ENCODE data around the gene PFN3.
A peak's percentile ranks its signal among the peaks of the same experiment; 100 is the strongest.

PFN3 gene, protein sequence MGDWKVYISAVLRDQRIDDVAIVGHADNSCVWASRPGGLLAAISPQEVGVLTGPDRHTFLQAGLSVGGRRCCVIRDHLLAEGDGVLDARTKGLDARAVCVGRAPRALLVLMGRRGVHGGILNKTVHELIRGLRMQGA

DNA sequence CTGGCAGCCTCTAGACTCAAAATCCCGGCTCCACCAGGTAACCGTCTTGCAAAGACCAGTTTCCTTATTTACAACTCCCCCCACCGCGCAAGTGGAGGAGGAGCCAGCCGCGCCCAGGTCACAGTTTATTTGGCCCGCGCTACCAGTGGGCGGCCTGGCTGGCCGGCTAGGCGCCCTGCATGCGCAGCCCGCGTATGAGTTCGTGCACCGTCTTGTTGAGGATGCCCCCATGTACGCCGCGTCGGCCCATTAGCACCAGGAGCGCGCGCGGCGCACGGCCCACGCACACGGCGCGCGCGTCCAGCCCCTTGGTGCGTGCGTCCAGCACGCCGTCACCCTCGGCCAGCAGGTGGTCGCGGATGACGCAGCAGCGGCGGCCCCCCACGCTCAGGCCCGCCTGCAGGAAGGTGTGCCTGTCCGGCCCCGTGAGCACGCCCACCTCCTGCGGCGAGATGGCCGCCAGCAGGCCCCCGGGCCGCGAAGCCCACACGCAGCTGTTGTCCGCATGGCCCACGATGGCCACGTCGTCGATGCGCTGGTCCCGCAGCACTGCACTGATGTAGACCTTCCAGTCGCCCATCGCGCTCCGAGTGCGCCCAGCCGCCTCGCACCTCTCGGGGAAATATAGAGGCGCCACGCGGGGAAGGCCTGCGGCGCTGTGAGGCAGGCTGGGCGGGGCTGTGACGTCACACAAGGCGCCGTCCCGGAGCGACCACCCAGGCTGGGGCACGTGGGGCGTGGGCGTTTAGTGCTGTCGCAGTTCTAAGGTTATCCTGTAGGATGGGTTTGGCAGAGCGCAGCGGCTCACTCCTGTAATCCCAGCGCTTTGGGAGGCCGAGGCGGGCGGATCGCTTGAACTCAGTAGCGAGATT lies at the start of gene PFN3:
Gene PFN3, minus strand, starts transcription at position 665 of the 872 bp plus-strand sequence. Its CDS starts 85 bp downstream, at position 580.
- DNase-seq = no peak

DNA sequence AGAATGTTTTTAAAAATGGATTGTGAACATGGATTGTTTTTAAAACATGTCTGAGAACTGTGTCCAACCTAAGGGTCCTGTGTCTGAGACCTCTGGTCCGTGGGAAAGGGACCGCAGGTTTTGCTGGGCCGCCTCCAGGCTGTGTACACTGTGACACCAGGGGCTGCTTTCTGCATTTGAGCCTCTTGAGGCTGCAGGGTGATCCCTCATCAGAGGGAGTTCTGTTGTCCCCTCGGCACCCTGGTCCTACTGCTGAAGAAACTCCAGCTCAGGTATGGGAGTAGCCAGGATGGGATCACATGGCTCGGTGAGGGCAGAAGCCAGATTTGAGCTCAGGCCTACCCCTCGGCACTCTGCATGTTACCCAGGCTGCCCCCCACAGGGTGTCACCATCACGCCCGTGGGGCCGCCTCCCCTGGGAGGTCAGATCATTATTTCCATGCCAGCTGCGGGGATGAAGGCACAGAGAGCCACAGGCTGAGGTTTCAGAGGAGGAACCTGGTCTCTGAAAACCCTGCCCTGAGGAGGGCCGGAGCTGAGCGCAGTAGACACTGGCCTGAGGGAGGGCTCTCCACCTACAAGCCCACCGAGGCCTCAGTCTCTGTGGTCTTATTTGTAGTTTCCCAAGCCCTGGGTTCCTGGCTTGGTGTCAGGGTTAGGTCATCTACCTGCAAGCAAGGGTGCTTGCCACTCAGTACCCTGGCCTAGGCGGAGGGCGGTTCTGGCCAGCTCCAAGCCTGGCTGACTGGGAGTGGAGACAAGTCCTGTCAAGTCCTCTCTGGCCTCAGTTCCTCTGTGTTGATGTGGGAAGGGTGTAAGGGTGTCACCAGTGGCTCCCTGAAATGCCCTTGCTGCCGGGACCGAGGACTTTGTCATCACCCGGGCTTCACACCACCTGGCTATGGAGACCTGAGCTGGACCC lies 48.9 kb upstream of the PFN3 start:
- no peak for DNase-seq

DNA sequence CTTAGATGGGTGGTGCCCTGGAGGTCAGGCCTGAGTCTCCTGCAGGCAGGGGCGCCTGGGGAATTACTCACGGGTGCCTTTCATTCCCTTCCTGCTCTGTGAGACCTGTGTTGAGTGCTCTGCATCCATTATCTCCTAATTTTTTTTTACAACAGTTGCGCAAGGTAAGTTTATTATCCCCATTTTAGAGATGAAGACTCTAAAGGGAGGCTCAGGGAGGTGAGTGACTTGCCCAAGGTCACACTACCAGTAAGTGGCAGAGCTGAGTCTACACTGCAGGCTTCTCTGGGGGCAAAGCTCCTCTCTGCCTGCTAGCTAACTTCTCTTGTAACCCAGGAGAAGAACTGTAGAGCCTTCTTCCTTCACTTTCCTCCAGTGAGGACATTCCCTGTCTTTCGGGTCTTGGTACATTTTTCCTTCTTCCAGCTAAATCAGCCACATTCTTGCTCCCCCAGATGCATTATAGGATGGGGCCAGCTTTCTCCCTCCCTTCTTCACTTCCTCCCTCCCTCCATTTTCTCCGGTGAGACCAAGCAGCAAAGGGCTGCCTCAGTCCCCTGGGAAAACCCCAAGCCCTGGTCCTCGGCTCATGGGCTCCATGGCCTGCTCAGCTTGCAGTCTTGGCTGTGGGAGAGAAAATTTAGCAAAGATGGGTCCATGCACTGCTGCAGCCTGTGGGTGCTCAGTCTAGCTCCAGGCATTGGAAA lies 47.9 kb upstream of the PFN3 start:
- no peak for DNase-seq

DNA sequence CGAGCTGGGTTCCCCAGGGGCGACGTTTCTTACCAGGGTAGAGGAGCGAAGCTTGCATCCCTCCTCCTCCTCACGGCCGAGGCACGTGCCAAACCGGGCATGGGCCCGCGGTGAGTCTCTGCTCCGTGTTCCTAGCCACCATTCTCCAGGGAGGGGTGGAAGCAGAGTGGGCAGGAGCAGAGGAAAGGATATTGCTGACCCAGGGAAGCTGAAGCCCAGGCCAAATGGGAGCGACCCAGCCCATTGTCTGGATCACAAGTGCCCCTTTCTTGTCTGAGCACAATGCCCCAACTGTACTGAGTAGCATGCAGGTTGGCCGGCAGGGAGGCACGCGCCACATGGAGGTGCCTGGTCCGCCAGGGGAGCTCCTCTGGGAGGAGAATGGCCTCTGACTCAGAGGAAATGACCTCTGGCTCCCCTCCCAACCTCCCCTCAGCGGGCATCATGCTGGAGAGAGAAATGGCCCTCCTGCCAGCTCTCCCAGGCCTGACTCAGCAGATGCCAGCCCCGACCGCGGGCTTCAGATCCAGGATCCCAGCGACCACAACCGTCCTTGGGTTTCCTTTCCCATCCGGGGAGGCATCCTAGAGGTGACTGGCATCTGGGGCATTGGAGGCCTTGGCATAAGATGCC lies 47.3 kb upstream of the PFN3 start:
- peak; percentile 41 to 60 (median 55) for DNase-seq

DNA sequence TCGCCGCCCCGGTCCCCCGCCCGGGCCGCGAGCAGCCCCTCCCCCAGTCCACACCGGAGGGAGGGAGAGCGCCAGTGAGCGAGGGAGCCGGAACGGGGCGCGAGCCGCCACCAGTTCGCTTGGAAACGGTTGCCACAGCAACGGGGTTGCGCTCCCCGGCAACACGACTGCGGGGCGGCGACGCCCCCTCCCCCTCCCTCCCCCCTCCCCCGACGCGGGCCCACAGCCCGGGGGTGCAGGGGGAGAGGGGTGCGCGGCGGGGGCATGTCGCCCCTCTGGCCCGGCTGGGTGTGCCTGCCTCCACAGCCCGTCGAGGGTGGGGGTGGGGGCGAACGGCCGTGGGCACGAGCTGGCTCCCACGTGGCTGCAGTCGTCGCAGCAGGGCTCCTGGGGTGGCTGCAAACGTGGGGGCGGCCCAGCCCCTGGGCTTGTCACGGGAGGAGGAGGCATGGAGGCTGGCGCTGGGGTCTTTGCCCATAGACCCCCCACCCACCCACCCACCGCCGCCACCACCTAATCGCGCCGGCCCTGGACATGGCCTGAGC lies 46.7 kb upstream of the PFN3 start:
- no peak for DNase-seq

DNA sequence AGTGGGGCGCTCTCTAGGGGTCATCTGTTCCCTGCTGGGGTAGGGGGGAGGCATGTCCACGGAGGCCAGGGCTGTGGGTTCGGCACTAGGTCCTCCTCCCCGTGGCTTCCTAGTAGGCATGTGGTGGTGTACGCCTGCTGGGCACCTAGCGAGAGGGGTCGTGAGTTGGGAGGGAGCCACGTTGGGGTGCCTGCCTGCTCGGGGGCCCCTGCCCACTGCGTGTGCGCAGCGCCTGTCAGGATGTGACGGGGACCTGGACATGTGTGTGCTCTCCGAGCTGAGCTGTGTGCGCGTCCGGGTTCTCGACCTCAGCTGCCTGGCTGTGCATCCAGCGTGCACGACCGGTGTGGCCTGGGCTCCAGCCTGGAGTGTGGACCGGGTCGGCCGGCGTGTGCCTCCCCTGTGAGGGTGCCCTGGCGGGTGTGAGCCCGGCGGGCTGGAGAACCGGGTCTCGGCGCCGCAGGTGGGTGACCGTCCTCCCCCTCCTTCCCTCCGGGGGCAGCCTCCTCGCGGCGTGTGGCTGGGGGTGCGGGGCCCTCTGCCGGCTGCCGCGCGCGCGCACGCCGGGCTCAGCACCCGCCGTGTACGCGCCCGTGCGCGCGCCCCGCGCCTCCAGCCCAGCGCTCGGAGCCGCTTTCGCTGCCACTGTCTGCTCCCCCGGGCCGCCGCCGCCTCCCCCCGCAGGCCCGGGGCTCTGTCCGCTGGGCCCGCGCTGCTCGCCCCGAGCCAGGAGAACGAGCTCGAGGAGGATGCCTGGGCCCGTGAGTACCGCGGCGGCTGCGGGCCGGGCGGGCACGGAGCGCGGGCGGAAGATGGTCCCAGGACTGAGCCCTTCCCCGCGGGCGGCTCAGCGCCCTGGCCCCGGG lies 46.0 kb upstream of the PFN3 start, which contains the start of gene PRR7:
Gene PRR7, plus strand, starts transcription at position 615 of the 866 bp plus-strand sequence. CDS start 8,254 bp downstream, outside the sequence.
- peak; percentile 47 to 75 (median 53) for DNase-seq

DNA sequence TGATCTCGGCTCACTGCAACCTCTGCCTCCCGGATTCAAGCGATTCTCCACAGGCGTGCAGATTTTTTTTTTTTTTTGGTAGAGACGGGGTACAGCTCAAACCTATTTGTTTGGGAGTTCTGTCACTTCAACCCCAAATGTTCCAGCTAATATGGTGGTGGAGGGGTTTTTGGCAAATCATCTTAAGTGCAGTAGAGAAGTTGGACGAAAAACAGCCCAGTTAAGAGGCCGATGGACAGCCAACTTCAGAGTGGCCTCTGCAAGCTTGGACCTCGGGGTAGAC lies 45.4 kb upstream of the PFN3 start:
- DNase-seq = no peak

DNA sequence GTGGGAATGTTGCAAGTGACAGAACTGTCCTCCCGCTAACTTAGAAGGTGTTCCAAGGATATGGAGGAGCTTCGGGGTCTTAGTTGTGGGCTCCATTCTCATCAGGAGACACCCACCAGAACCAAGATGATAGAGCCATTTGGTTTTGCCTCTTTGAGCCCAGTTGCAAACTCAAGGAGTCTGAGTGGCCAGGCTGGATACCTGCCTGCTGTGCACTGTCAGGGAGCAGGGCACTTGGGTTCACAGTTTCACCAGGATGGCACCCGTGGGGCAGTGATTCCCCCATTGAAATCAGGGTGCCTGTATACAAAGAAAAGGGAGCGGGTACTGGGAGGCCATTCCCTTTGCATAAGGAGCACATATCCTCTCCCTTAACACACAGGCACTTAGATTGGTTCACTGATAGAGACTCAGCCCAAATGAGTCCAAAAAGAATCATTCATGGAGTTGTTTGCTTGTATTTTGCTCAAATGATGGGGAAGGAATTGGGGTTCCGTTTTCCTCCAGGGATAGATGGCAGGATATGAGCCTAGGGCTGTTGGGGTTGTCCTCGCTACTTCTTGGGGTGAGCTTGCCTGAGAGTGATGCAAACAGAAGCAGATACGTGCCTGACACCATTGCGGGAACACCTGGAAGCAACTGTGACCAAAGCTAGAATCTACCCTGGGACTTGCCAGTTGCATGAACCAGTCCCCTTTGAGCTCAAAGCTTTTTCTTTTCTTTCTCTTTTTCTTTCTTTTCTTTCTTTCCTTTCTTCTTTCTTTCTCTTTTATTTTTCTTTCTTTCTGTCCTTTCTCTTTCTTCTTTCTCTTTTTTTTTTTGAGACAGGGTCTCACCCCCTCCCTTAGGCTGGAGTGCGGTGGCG lies 44.8 kb upstream of the PFN3 start:
- DNase-seq = no peak

DNA sequence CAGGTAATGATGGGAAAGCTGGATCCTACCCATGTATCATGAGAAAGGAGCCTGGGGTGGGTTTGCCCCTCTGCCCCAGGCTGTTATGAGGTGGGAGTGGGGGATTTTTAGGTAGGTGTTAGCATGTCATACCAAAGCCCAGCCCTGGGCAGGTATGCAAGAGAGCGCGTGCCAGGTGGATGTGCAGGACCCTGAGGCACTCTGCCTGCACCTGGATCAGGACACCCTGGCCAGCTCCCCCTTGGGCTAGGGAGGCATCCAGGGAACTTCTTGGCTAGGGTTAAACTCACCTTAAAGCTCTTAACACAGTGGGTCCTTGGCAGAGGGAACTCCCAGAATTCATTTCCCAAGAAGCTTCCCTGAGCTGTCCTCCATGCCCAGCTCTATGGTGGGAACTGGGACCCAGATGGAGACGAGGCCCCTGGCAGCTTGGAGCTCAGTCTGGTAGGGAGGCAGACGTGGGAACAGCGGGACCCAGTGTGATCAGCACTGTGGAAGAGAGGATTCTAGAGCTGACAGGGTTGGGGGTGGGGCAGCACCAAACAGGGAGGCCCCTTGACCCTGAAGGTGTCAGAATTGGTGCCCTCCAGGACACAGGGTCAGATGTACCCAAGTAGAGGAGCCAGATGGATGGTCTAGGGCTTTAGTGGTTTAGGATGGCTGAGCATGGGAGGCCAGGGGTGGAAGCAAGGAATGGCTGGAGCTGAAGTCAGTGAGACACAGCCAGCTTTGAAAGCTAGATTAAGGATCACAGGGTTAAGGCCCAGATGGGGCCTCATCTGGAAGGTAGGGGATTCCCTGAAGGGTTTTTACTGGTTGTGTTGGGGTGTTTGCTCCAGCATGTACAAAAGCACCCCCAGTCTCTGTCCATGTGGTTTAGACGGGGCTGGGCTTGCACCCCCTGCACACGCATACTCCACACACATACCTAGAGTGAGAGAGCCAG lies 43.9 kb upstream of the PFN3 start:
- no peak for DNase-seq

- no peak for DNase-seq
Observed at GRCh38 chr5:177443144-177443983, 42.9 kb upstream of the PFN3 start.

DNA sequence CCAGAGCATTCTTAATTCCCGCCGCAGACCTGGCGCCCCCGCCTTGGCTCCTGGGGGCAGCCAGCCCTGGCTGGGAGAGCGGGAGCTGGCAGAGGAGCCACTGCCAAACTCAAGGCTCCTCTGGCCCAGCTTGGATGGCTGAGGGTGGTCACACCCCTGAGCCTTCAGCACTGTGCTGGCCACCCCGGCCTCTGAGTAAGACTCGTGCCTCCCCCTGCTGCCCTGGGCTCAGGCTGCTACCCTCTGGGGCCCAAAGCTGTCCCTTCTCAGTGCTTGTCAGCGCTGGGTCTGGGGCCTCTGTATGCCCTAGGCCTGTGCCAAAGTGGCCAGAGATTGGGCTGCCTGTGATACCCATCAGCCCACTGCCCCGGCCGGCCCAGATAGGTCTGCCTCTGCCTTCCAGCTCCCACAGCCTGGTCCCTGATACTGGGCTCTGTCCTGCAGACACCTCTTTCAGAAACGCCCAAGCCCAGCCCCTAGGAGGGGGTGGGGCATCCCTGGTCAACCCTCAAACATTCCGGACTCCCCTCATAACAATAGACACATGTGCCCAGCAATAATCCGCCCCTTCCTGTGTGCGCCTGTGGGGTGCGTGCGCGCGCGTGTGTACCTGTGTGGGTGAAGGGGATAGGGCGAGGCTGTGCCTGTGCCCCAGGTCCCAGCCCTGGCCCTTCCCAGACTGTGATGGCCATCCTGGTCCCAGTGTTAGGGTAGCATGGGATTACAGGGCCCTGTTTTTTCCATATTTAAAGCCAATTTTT lies 41.8 kb upstream of the PFN3 start:
- DNase-seq = no peak

- no peak for DNase-seq
Observed at GRCh38 chr5:177440990-177441780, 40.7 kb upstream of the PFN3 start.

DNA sequence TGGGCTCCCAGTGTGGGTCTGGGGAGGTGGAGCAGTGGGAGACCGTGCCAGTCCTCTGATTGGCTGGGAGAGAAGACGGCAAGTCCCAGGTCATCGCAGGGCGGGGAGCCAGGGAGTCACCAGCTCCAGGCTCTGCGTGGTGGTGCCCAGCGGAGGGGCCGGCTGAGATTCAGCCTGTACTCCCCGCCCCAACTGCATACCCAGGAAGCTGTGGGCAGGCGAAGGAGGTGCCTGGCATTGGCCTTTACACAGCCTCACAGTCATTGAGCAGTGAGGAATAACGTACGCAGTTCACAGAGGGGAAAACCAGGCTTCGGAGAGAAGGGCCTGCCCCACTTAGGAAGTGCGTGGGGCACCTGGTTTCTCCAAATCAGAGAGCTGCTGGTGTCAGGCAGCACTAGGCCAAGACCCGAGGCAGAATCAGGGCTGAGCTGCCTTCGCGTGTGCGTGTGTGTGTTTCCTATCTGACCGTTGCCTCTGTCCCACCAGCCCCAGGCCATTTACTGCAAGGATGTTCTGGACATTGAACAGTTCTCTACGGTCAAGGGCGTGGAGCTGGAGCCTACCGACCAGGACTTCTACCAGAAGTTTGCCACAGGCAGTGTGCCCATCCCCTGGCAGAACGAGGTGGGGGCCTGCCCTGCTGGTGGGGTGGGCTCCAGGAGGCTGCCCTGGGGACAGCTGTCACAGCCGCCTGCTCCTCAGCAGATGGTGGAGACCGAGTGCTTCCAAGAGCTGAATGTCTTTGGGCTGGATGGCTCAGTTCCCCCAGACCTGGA lies 39.9 kb upstream of the PFN3 start:
- no peak for DNase-seq

GRCh38 chr5:177439518-177440053 lies 39.1 kb upstream of the PFN3 start:
- no peak for DNase-seq

DNA sequence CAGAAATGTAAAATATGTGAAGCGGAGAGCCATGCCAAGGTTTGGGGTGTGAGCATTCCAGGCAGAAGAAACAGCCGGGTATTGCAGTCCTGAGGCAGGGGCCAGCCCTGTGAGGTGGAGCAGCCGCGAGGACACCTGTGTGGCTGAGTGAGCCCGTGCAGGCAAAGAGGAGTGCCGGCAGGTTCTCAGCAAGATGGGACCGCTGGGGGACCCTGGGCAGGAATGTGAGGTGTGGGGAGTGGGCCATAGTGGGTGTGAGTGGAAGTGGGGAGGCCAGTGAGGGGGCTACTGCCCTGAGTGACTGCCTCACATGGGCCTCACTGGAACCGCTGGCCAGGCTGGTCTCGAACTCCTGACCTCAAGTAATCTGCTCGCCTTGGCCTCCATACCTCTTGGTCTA lies 38.0 kb upstream of the PFN3 start:
- DNase-seq = no peak
